Measurements from ENCODE around the gene UTY. TPM values are rescaled to one million over a fixed set of nuclear protein-coding genes. Genes with fewer than 3 reads are reported as not detected.
A peak's percentile ranks its signal among the peaks of the same experiment; 100 is the strongest.

The UTY gene
- total and polyA plus RNA-seq, 4 donors: 0.12 to 4.7 TPM; not detected in 2

DNA sequence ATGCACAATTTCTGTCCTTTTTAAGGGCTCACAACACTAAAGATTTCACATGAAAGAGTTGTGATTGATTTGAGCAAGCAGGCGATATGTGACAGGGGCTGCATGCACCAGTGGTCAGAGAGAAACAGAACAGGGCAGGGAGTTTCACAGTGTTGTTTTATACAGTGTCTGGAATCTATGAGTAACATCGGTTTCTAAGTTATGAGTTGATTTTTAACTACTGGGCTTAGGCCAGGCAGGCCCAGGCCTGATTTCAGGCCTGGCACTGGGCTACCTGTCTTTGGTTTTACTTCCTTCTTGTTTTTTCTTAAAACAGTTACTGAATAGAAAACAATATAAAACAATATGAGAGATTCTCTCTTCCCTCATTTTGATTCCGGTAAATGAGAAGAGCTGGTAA is 13.9 kb upstream of the UTY start:
- TF ChIP-seq, protein P1, sequence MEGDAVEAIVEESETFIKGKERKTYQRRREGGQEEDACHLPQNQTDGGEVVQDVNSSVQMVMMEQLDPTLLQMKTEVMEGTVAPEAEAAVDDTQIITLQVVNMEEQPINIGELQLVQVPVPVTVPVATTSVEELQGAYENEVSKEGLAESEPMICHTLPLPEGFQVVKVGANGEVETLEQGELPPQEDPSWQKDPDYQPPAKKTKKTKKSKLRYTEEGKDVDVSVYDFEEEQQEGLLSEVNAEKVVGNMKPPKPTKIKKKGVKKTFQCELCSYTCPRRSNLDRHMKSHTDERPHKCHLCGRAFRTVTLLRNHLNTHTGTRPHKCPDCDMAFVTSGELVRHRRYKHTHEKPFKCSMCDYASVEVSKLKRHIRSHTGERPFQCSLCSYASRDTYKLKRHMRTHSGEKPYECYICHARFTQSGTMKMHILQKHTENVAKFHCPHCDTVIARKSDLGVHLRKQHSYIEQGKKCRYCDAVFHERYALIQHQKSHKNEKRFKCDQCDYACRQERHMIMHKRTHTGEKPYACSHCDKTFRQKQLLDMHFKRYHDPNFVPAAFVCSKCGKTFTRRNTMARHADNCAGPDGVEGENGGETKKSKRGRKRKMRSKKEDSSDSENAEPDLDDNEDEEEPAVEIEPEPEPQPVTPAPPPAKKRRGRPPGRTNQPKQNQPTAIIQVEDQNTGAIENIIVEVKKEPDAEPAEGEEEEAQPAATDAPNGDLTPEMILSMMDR (IDR thresholded peaks at IDR 0.05; ENCODE audit: control extremely low read depth, extremely low read depth): no peak

DNA sequence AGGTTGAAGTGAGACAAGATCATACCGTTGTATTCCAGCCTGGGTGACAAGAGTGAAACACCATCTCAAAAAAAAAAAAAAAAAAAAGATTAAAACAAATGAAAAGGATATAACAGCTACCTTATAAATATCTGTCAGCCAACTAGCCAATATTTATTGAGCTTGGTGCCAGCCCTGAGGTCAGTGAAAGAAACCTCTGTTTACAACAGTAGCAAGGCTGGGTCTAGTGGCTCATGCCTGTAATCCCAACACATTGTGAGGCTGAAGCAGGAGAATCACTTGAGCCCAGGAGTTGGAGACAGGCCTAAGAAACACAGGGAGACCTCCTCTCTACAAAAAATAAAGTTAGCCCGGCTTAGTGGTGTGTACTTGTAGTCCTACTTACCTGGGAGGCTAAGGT is 12.6 kb upstream of the UTY start:
- TF ChIP-seq, protein P1 (IDR thresholded peaks at IDR 0.05; ENCODE audit: control extremely low read depth, extremely low read depth): no peak
- ATAC-seq (ENCODE audit: insufficient read depth, low FRiP score) (no peak), DNase-seq (no peak)
- Histone ChIP-seq H3K36me3 (ENCODE audit: control insufficient read depth in 4 of 4, insufficient read depth in 4 of 4, low read length in 4 of 4) (no peaks in the 10 kb centered on the region), H3K27me3 (ENCODE audit: control insufficient read depth in 3 of 3, insufficient read depth in 3 of 3, low read length in 2 of 3) (no peaks in the 10 kb centered on the region), H3K27ac (ENCODE audit: low read depth in 1 of 2, low read length in 1 of 2) (no peak overlapping the region), H3K4me3 (no peak overlapping the region), H3K9me3 (ENCODE audit: control insufficient read depth in 4 of 4, insufficient read depth in 3 of 4, low read length in 3 of 4) (no peaks in the 10 kb centered on the region), H3K9ac (ENCODE audit: insufficient read depth in 1 of 2, low read length in 2 of 2) (no peak overlapping the region), H3K4me1 (ENCODE audit: control insufficient read depth in 5 of 5, insufficient read depth in 5 of 5, low read length in 5 of 5) (no peaks in the 10 kb centered on the region)
- WGBS, 2 donors: 82% methylated on average over 2 of the region's 2 CpGs; no CpG with 5 or more reads in 1 of the 2 donors

More for the DNA sequence above, 13.9 kb upstream of the UTY start:
- Histone ChIP-seq H3K4me1 (ENCODE audit: control insufficient read depth in 5 of 5, insufficient read depth in 5 of 5, low read length in 5 of 5) (no peaks in the 10 kb centered on the region), H3K27ac (ENCODE audit: low read depth in 1 of 2, low read length in 1 of 2) (no peak overlapping the region), H3K4me3 (no peak overlapping the region), H3K36me3 (ENCODE audit: control insufficient read depth in 4 of 4, insufficient read depth in 4 of 4, low read length in 4 of 4) (no peaks in the 10 kb centered on the region), H3K9ac (ENCODE audit: insufficient read depth in 1 of 2, low read length in 2 of 2) (no peak overlapping the region), H3K9me3 (ENCODE audit: control insufficient read depth in 4 of 4, insufficient read depth in 3 of 4, low read length in 3 of 4) (no peaks in the 10 kb centered on the region), H3K27me3 (ENCODE audit: control insufficient read depth in 3 of 3, insufficient read depth in 3 of 3, low read length in 2 of 3) (no peaks in the 10 kb centered on the region)
- WGBS, 2 donors: 92% methylated on average over 3 of the region's 3 CpGs; no CpG with 5 or more reads in 1 of the 2 donors
- ATAC-seq (ENCODE audit: insufficient read depth, low FRiP score) (no peak), DNase-seq (no peak)

DNA sequence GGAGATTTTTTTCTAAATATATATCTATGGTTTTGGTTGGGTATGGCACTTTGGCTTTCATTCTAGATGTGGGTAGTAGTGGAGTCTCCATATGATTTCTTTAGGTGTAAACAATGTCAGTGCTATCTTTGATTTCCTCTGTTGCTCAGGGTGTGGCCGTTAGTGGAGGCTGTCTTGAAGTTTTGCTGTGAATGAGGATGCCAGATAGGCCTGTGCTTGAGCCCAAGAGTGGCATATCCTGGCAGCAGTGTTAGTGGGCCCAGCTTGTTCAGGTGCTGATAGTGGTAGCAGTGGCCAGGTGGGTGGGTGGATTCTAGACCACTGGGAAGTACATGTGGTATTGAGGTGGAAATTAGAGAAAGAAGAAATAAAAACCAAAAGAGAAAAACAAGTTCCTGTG is 8.9 kb upstream of the UTY start:
- Histone ChIP-seq H3K36me3 (ENCODE audit: control insufficient read depth in 4 of 4, insufficient read depth in 4 of 4, low read length in 4 of 4) (no peaks in the 10 kb centered on the region), H3K4me1 (ENCODE audit: control insufficient read depth in 5 of 5, insufficient read depth in 5 of 5, low read length in 5 of 5) (no peaks in the 10 kb centered on the region), H3K4me3 (no peak overlapping the region), H3K27me3 (ENCODE audit: control insufficient read depth in 3 of 3, insufficient read depth in 3 of 3, low read length in 2 of 3) (no peaks in the 10 kb centered on the region), H3K27ac (ENCODE audit: low read depth in 1 of 2, low read length in 1 of 2) (no peak overlapping the region), H3K9me3 (ENCODE audit: control insufficient read depth in 4 of 4, insufficient read depth in 3 of 4, low read length in 3 of 4) (no peaks in the 10 kb centered on the region), H3K9ac (ENCODE audit: insufficient read depth in 1 of 2, low read length in 2 of 2) (no peak overlapping the region)
- TF ChIP-seq, protein P1 (IDR thresholded peaks at IDR 0.05; ENCODE audit: control extremely low read depth, extremely low read depth): no peak
- ATAC-seq (ENCODE audit: insufficient read depth, low FRiP score): no peak
- no peak for DNase-seq
- WGBS, 2 donors: 18% methylated on average over 1 of the region's 1 CpG; no CpG with 5 or more reads in 1 of the 2 donors

DNA sequence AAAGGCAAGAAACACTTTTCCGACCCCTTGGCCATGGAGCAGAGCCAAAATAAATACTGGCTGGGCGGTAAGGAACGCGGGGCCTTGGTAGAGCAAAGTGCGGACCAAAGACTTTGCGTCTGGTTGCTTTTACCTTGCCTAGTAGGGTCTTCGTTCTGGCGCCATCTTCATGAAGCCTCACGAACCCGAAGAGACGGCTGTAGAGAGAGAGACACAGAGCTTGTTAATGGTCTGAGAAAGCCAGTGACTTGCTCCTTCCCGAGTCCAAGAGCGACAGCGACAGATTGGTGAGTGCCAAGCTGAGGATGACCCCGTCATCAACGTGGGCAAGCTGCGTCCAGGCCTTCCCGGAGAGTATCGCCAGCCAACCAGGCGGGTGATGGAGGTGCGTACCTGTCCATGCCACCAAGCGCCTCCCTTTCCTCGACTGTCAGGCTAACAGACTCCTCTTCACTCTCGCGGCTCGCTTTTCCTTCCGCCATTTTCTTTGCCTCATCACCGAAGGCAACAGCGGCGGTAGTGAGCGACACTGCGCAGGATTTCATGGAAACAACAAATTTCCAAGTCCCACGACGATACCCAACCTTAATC is 617 bp downstream of the UTY start:
- peak overlapping the region in 1 of 2 donors; percentile 92 for H3K27ac ChIP-seq (ENCODE audit: low read depth in 1 of 2, low read length in 1 of 2)
- ATAC-seq (ENCODE audit: insufficient read depth, low FRiP score) (no peak), DNase-seq (peak in 1 of 3 donors; percentile 72)
- no peak overlapping the region for H3K4me3 ChIP-seq
- H3K4me1 ChIP-seq (ENCODE audit: control insufficient read depth in 5 of 5, insufficient read depth in 5 of 5, low read length in 5 of 5): no peaks in the 10 kb centered on the region
- 1% methylated on average over 28 of the region's 34 CpGs; no CpG with 5 or more reads in 1 of the 2 donors for WGBS, 2 donors
- no peaks in the 10 kb centered on the region for H3K36me3 ChIP-seq (ENCODE audit: control insufficient read depth in 4 of 4, insufficient read depth in 4 of 4, low read length in 4 of 4)
- no peaks in the 10 kb centered on the region for H3K9me3 ChIP-seq (ENCODE audit: control insufficient read depth in 4 of 4, insufficient read depth in 3 of 4, low read length in 3 of 4)
- TF ChIP-seq, protein P1 (IDR thresholded peaks at IDR 0.05; ENCODE audit: control extremely low read depth, extremely low read depth): no peak
- no peak overlapping the region for H3K9ac ChIP-seq (ENCODE audit: insufficient read depth in 1 of 2, low read length in 2 of 2)
- H3K27me3 ChIP-seq (ENCODE audit: control insufficient read depth in 3 of 3, insufficient read depth in 3 of 3, low read length in 2 of 3): no peaks in the 10 kb centered on the region
